H1 (cell line): ENCODE results near the gene HSD17B8. TPM values are rescaled to one million over a fixed set of nuclear protein-coding genes. Genes with fewer than 3 reads are reported as not detected.

Experiments used
- CTCF ChIA-PET: fragments of 300-600 bp; sonication (Branson Sonifier 250); formaldehyde crosslinking; loops from one replicate; lab custom pipeline; 2021; ENCODE audit not compliant: partially characterized antibody; lab: Charles Lee
- POLR2A ChIA-PET: fragments of 300-600 bp; sonication (Branson Sonifier 250); formaldehyde crosslinking; loops from one replicate; lab custom pipeline; 2021; ENCODE audit warnings: inconsistent platforms; ENCODE audit not compliant: partially characterized antibody; lab: Charles Lee
- DNase-seq, 2 experiments: peaks; one replicate each; pipeline versions ENCODE4 v3.0.0 to v3.0.0-alpha.2; 2010 to 2022; ENCODE audit warnings: low spot score in 2 of 2, low read depth in 1 of 2, mixed read lengths in 1 of 2
- FAIRE-seq: peaks from 2 replicates; lab custom pipeline; 2011; peaks lifted over from hg19 to GRCh38; lab: Jason Lieb, UNC
- H2AFZ ChIP-seq: 2 replicates; pipeline ENCODE4 v1.8.1; 2012; ENCODE audit warnings: low read length, inconsistent platforms
- H2AK5ac ChIP-seq: 2 replicates; pipeline ENCODE4 v1.6.1; 2013; ENCODE audit warnings: low read depth, low read length
- H2BK120ac ChIP-seq: replicated peaks from 2 replicates; pipeline ENCODE3; 2013; ENCODE audit warnings: low read depth, low read length, inconsistent platforms
- H2BK12ac ChIP-seq: 2 replicates; pipeline ENCODE4 v1.6.1; 2013; ENCODE audit warnings: low read depth, low read length
- H2BK15ac ChIP-seq: 2 replicates; pipeline ENCODE4 v1.6.1; 2013; ENCODE audit warnings: low read length
- H2BK20ac ChIP-seq: 2 replicates; pipeline ENCODE4 v1.6.1; 2013; ENCODE audit warnings: low read length
- H2BK5ac ChIP-seq: 2 replicates; pipeline ENCODE4 v1.6.1; 2013; ENCODE audit warnings: low read depth, low read length
- H3K14ac ChIP-seq: 2 replicates; pipeline ENCODE4 v1.6.1; 2013; ENCODE audit warnings: inconsistent platforms; ENCODE audit not compliant: insufficient read length
- H3K18ac ChIP-seq: 2 replicates; pipeline ENCODE4 v1.6.1; 2013; ENCODE audit warnings: low read length; ENCODE audit errors: extremely low read depth
- H3K23ac ChIP-seq: 2 replicates; pipeline ENCODE4 v1.6.1; 2013; ENCODE audit warnings: inconsistent platforms; ENCODE audit not compliant: insufficient read length
- H3K23me2 ChIP-seq: 2 replicates; pipeline ENCODE4 v1.6.1; 2013; ENCODE audit warnings: low read depth, low read length
- H3K27ac ChIP-seq: 2 replicates; pipeline ENCODE4 v1.6.1; 2011; ENCODE audit warnings: low read depth, low read length, inconsistent platforms
- H3K27me3 ChIP-seq, 4 experiments: replicated peaks in 1 of 4; 1 replicate in 1 of 4; 2 replicates in 3 of 4; pipeline versions ENCODE4 v1.6.1 to v1.8.1; 2011 to 2013; ENCODE audit warnings: low read length in 3 of 4, mild to moderate bottlenecking in 3 of 4, inconsistent platforms in 2 of 4, mixed read lengths in 2 of 4, moderate library complexity in 1 of 4; ENCODE audit not compliant: control insufficient read depth in 3 of 4, insufficient read depth in 3 of 4; ENCODE audit errors: extremely low read depth in 1 of 4
- H3K36me3 ChIP-seq, 4 experiments: 2 replicates each; pipeline versions ENCODE4 v1.6.1 to v1.8.1; 2011 to 2013; ENCODE audit warnings: mild to moderate bottlenecking in 4 of 4, low read length in 3 of 4, moderate library complexity in 2 of 4, control low read depth in 1 of 4, inconsistent platforms in 1 of 4; ENCODE audit not compliant: insufficient read depth in 4 of 4, control insufficient read depth in 2 of 4
- H3K4ac ChIP-seq: replicated peaks from 2 replicates; pipeline ENCODE3; 2013; ENCODE audit warnings: low read length, low read depth, mixed read lengths, inconsistent platforms; ENCODE audit not compliant: insufficient read length
- H3K4me1 ChIP-seq, 4 experiments: replicated peaks in 1 of 4; 1 replicate in 1 of 4; 2 replicates in 3 of 4; pipeline versions ENCODE4 v1.6.1 to v1.8.1; 2011 to 2013; ENCODE audit warnings: low read length in 3 of 4, inconsistent platforms in 2 of 4, mixed read lengths in 1 of 4; ENCODE audit not compliant: insufficient read depth in 4 of 4, control insufficient read depth in 3 of 4
- H3K4me2 ChIP-seq, 2 experiments: 2 replicates each; pipeline versions ENCODE4 v1.6.1 to v1.8.1; 2011 to 2013; ENCODE audit warnings: low read depth in 2 of 2, low read length in 2 of 2, control low read depth in 1 of 2, inconsistent platforms in 1 of 2, mild to moderate bottlenecking in 1 of 2; ENCODE audit not compliant: insufficient read depth in 1 of 2
- H3K4me3 ChIP-seq, 4 experiments: fragments of 200-600, 300-600 bp in 1 of 4; sonication (generic), shearing (Covaris generic), sonication (Bioruptor Twin) in 1 of 4; 2 replicates each; pipeline versions ENCODE4 v1.5.1 to v1.8.1; 2011 to 2016; ENCODE audit warnings: low read length in 4 of 4, low read depth in 3 of 4, control low read depth in 2 of 4, inconsistent platforms in 2 of 4, mild to moderate bottlenecking in 2 of 4, mixed read lengths in 1 of 4, moderate library complexity in 1 of 4; ENCODE audit not compliant: insufficient read depth in 2 of 4; ENCODE audit errors: extremely low read depth in 1 of 4
- H3K56ac ChIP-seq: replicated peaks from 2 replicates; pipeline ENCODE3; 2013; ENCODE audit warnings: low read depth, mild to moderate bottlenecking, mixed read lengths, low read length, inconsistent platforms; ENCODE audit not compliant: insufficient read length
- H3K79me1 ChIP-seq: 2 replicates; pipeline ENCODE4 v1.6.1; 2013; ENCODE audit warnings: low read depth, low read length, control low read depth
- H3K79me2 ChIP-seq, 2 experiments: 2 replicates each; pipeline versions ENCODE4 v1.6.1 to v1.8.1; 2012 to 2013; ENCODE audit warnings: low read length in 2 of 2, mild to moderate bottlenecking in 2 of 2, inconsistent platforms in 1 of 2; ENCODE audit not compliant: insufficient read depth in 2 of 2, control insufficient read depth in 1 of 2
- H3K9ac ChIP-seq, 4 experiments: replicated peaks in 1 of 4; 1 replicate in 1 of 4; 2 replicates in 3 of 4; pipeline versions ENCODE4 v1.6.1 to v1.8.1; 2011 to 2013; ENCODE audit warnings: low read depth in 3 of 4, low read length in 3 of 4, control low read depth in 2 of 4, mild to moderate bottlenecking in 2 of 4, moderate library complexity in 2 of 4, inconsistent platforms in 1 of 4; ENCODE audit errors: extremely low read depth in 1 of 4
- H3K9me3 ChIP-seq, 2 experiments: 2 replicates each; pipeline versions ENCODE4 v1.6.1 to v1.8.1; 2012 to 2013; ENCODE audit warnings: mild to moderate bottlenecking in 2 of 2, moderate library complexity in 2 of 2, control low read depth in 1 of 2, inconsistent platforms in 1 of 2, low read depth in 1 of 2, low read length in 1 of 2, mixed read lengths in 1 of 2; ENCODE audit not compliant: insufficient read depth in 2 of 2
- H4K20me1 ChIP-seq, 2 experiments: replicated peaks in 1 of 2; 2 replicates each; pipeline versions ENCODE3 to v1.8.1; 2011 to 2013; ENCODE audit warnings: inconsistent platforms in 2 of 2, low read length in 2 of 2, mild to moderate bottlenecking in 1 of 2; ENCODE audit not compliant: insufficient read depth in 2 of 2, control insufficient read depth in 1 of 2
- H4K5ac ChIP-seq: 2 replicates; pipeline ENCODE4 v1.6.1; 2013; ENCODE audit warnings: low read length, low read depth, mixed read lengths, inconsistent platforms; ENCODE audit not compliant: insufficient read length
- H4K8ac ChIP-seq: 2 replicates; pipeline ENCODE4 v1.8.0; 2013; ENCODE audit warnings: mild to moderate bottlenecking, moderate library complexity, low read length, inconsistent platforms; ENCODE audit not compliant: insufficient read depth; ENCODE audit errors: extremely low read depth
- H4K91ac ChIP-seq: replicated peaks from 2 replicates; pipeline ENCODE3; 2013; ENCODE audit warnings: low read length, mixed read lengths, inconsistent platforms; ENCODE audit not compliant: insufficient read length
- CHD2 ChIP-seq: IDR thresholded peaks from 2 replicates; pipeline ENCODE4 v1.6.1; 2012; ENCODE audit warnings: low read length, improper control_type of control experiment
- EP300 ChIP-seq, 2 experiments: IDR thresholded peaks; 1 replicate in 1 of 2; 2 replicates in 1 of 2; pipeline ENCODE4 v1.6.1; 2011 to 2012; ENCODE audit warnings: low read depth in 2 of 2, low read length in 2 of 2, mild to moderate bottlenecking in 2 of 2, borderline replicate concordance in 1 of 2, inconsistent platforms in 1 of 2, moderate library complexity in 1 of 2
- TBP ChIP-seq: IDR thresholded peaks from 2 replicates; pipeline ENCODE4 v1.6.1; 2011; ENCODE audit warnings: low read depth, low read length, improper control_type of control experiment
- TCF12 ChIP-seq: IDR thresholded peaks from 2 replicates; pipeline ENCODE4 v1.6.1; 2011; ENCODE audit warnings: low read depth, mild to moderate bottlenecking, low read length
- WGBS, 2 experiments: shearing (Covaris generic) in 1 of 2; methylation state at CpG; one replicate each; pipeline versions ENCODE4 v1.1.6 to v1.1.7; 2013 to 2015; ENCODE audit warnings: low lambda C conversion rate in 2 of 2, mixed read lengths in 2 of 2, inconsistent platforms in 1 of 2, low coverage in 1 of 2, missing lambda C conversion rate in 1 of 2; ENCODE audit not compliant: insufficient replicate concordance in 2 of 2, insufficient coverage in 1 of 2, insufficient read length in 1 of 2; ENCODE audit errors: extremely low coverage in 1 of 2, missing lambda C conversion rate in 1 of 2; 5-methylcytosine and 5-hydroxymethylcytosine counted together
- polyA plus RNA-seq, 7 experiments: library from polyadenylated mRNA; depleted of rRNA in 3 of 7; stranded (reverse) in 5 of 7; unstranded in 2 of 7; fragments of >200 nt in 5 of 7; fragments of 200-250 nt in 2 of 7; gene quantifications; 1 replicate in 5 of 7; 2 replicates in 1 of 7; 4 replicates in 1 of 7; pipeline versions ENCODE4 v1.2.1 to v1.2.3, GENCODE V29; 2011 to 2013; ENCODE audit warnings: missing spikeins in 2 of 7, mixed read lengths in 2 of 7
- total RNA-seq: library from RNA; stranded (reverse); fragmentation: NEBNext Ultra II Directional; extraction: Animal tissue kit (Norgen Biotek cat#: 25700); gene quantifications from 2 replicates; pipeline ENCODE4 v1.2.1, GENCODE V29; 2021

HSD17B8 gene
- total and polyA plus RNA-seq, 2 of the 8 experiments (the other 6 are each of a cell fraction or from before 2014, with no cell fraction given), result 3.3 to 17.1 TPM

DNA sequence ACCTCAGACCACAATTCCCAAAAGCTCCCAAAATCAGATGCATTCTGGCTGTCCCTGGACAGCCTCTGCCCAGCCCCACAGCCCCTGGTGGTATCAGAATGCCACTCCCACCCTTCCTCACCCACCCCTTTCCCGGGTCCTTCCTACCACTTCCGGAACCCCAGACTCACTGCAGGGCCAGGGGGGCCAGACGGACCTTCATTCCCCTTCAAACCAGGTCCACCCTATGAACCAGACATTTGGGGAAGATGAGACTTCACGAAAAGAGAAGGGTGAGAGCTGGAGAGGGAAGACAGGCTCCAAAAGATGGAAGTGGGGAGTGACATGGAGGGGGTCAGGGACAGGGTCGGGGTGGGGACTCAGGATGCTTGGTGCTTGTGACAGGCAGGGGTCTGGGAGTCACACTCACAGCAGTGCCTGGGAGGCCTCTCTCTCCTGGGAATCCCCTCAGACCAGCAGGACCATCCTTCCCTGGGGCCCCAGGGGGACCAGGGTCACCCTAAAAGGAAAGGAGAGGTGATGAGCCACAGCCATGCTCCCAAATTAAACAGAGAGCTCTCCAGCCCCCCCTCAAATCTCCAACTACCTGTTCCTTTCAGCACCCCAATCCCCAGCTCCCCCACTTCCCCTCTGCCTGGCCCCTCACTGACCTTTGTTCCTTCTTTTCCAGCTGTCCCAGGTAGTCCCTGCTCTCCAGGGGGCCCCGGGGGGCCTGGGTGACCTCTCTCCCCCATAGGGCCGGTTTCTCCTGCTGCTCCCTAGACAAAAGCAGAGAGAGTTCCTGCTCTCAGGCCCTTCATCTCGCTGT is 32.4 kb upstream of the HSD17B8 start:
- Histone ChIP-seq H3K27me3 (no peaks in the 10 kb centered on the region), H3K4me3 (no peak overlapping the region), H2BK5ac (no peak overlapping the region), H3K56ac (no peak overlapping the region), H4K20me1 (peaks cover 0 to 3% of the 10 kb centered on the region in 2 experiments), H3K79me1 (no peaks in the 10 kb centered on the region), H4K91ac (no peak overlapping the region), H2BK15ac (no peak overlapping the region), H2AK5ac (no peak overlapping the region), H2BK12ac (no peak overlapping the region), H3K27ac (no peak overlapping the region), H3K9me3 (no peaks in the 10 kb centered on the region), H3K4me1 (no peaks in the 10 kb centered on the region; a peak in 2 of 7 replicates), H3K36me3 (no peaks in the 10 kb centered on the region), H4K5ac (no peak overlapping the region), H4K8ac (no peak overlapping the region; the same call in 1 of the 2 replicates), H2BK20ac (no peak overlapping the region), H3K79me2 (no peaks in the 10 kb centered on the region), H3K9ac (no peak overlapping the region), H2AFZ (no peak overlapping the region), H3K4ac (no peak overlapping the region), H2BK120ac (no peak overlapping the region), H3K23ac (no peak overlapping the region), H3K4me2 (no peak overlapping the region), H3K14ac (no peak overlapping the region), H3K18ac (no peak overlapping the region), H3K23me2 (no peaks in the 10 kb centered on the region)
- ChIA-PET POLR2A (interaction anchor here (0.6 to 3.8 kb wide), 11 partner anchors 16 to 201 kb away, joined by 3 to 17 read pairs (median 3); no protein-coding TSS in a partner anchor), CTCF (interaction anchor here (0.6 to 5.5 kb wide), 23 partner anchors 10 to 239 kb away, joined by 3 to 74 read pairs (median 8); partner anchors contain the start of gene HLA-DPB1)
- DNase-seq (no peak), FAIRE-seq (no peak)
- 79% methylated on average over 8 of the region's 8 CpGs; no CpG with 5 or more reads in 1 of the 2 experiments for WGBS, 2 experiments
- no peak for TF ChIP-seq TBP
- TF ChIP-seq CHD2, result no peak
- no peak for TF ChIP-seq TCF12
- TF ChIP-seq EP300 (IDR thresholded peaks at IDR 0.05; ENCODE audit: borderline replicate concordance in 1 of 2, low read depth in 2 of 2, low read length in 2 of 2), result no peak
